GM12878 (cell line): ENCODE data around the gene PHEX. TPM values are rescaled to one million over a fixed set of nuclear protein-coding genes. Genes with fewer than 3 reads are reported as not detected.

Experiments used
- ATAC-seq: fragments of 200-7000 bp; cut with Tn5 transposase; 3 replicates; pipeline ENCODE4 v1.9.1; 2020; ENCODE audit warnings: mild to moderate bottlenecking, moderate library complexity
- BruUV-seq: library from RNA; stranded (reverse); fragments of 400-500 nt; replicated peaks from 2 replicates; lab custom pipeline; 2021; lab: Mats Ljungman, UMichigan
- CTCF ChIA-PET: fragments of 300-600 bp; sonication (Branson Sonifier 250); formaldehyde crosslinking; extraction: SDS; loops from one replicate; lab custom pipeline; 2021; ENCODE audit warnings: inconsistent platforms; lab: Yijun Ruan, JAX
- POLR2A ChIA-PET: fragments of 350-600 bp; formaldehyde crosslinking; extraction: SDS; loops from one replicate; lab custom pipeline; 2021; ENCODE audit warnings: inconsistent platforms; lab: Charles Lee
- RAD21 ChIA-PET: fragments of 300-600 bp; sonication (Branson Sonifier 250); formaldehyde crosslinking; loops from one replicate; lab custom pipeline; 2023; ENCODE audit warnings: antibody characterized with exemption; ENCODE audit not compliant: unreplicated experiment; lab: Charles Lee
- SMC1A ChIA-PET: fragments of 300-600 bp; sonication (Branson Sonifier 250); formaldehyde crosslinking; loops from one replicate; lab custom pipeline; 2023; ENCODE audit not compliant: unreplicated experiment, uncharacterized antibody; lab: Charles Lee
- DNase-seq: peaks from one replicate; pipeline ENCODE4 v3.0.0-alpha.2; 2011; ENCODE audit warnings: low read depth, low spot score
- FAIRE-seq: peaks from 3 replicates; lab custom pipeline; 2011; peaks lifted over from hg19 to GRCh38; lab: Jason Lieb, UNC
- H2AFZ ChIP-seq: 2 replicates; pipeline ENCODE4 v1.6.0; 2011; ENCODE audit warnings: low read depth, low read length, control low read depth; ENCODE audit not compliant: control insufficient read depth
- H3K27ac ChIP-seq: 2 replicates; pipeline ENCODE4 v1.5.1; 2011; ENCODE audit warnings: control low read depth; ENCODE audit not compliant: control insufficient read depth, insufficient read depth
- H3K27me3 ChIP-seq, 2 experiments: replicated peaks in 1 of 2; 2 replicates each; pipeline versions ENCODE4 v1.6.0 to v1.6.1; 2011; ENCODE audit warnings: low read length in 1 of 2; ENCODE audit not compliant: control insufficient read depth in 2 of 2, insufficient read depth in 2 of 2
- H3K36me3 ChIP-seq, 2 experiments: 2 replicates each; pipeline ENCODE4 v1.5.1; 2011; ENCODE audit warnings: low read length in 1 of 2; ENCODE audit not compliant: control insufficient read depth in 2 of 2, insufficient read depth in 2 of 2
- H3K4me1 ChIP-seq: 2 replicates; pipeline ENCODE4 v1.6.1; 2011; ENCODE audit warnings: mild to moderate bottlenecking, low read length, moderate library complexity, mixed read lengths; ENCODE audit not compliant: control insufficient read depth, insufficient read depth
- H3K4me2 ChIP-seq: 2 replicates; pipeline ENCODE4 v1.6.0; 2011; ENCODE audit warnings: control low read depth; ENCODE audit not compliant: control insufficient read depth, insufficient read depth
- H3K4me3 ChIP-seq: fragments of 200-600 bp; sonication (generic); 2 replicates; pipeline ENCODE4 v1.5.1; 2016
- H3K79me2 ChIP-seq: 2 replicates; pipeline ENCODE4 v1.6.0; 2011; ENCODE audit warnings: low read length; ENCODE audit not compliant: control insufficient read depth, insufficient read depth
- H3K9ac ChIP-seq: 2 replicates; pipeline ENCODE4 v1.8.0; 2011; ENCODE audit warnings: low read length, control low read depth, mixed read lengths; ENCODE audit not compliant: control insufficient read depth, insufficient read depth
- H3K9me3 ChIP-seq: replicated peaks from 3 replicates; pipeline ENCODE4 v1.5.1; 2011; ENCODE audit warnings: mild to moderate bottlenecking, low read length; ENCODE audit not compliant: control insufficient read depth, insufficient read depth
- H4K20me1 ChIP-seq: 2 replicates; pipeline ENCODE4 v1.6.0; 2011; ENCODE audit not compliant: control insufficient read depth, insufficient read depth
- BCLAF1 ChIP-seq: fragments of 450-650 bp; IDR thresholded peaks from 2 replicates; pipeline ENCODE4 v1.6.1; 2017; ENCODE audit warnings: antibody characterized with exemption, mild to moderate bottlenecking, moderate library complexity
- KDM1A ChIP-seq: fragments of 200-600 bp; sonication (generic); IDR thresholded peaks from 2 replicates; pipeline ENCODE4 v1.6.1; 2016; ENCODE audit warnings: borderline replicate concordance
- MTA2 ChIP-seq: fragments of 450-650 bp; IDR thresholded peaks from 2 replicates; pipeline ENCODE4 v1.6.1; 2016; ENCODE audit warnings: low read depth, mild to moderate bottlenecking, moderate library complexity
- NFYA ChIP-seq: IDR thresholded peaks from 2 replicates; pipeline ENCODE4 v1.6.1; 2011; ENCODE audit warnings: low read depth, mild to moderate bottlenecking, low read length, improper control_type of control experiment, borderline replicate concordance
- ZNF274 ChIP-seq: IDR thresholded peaks from one replicate; pipeline ENCODE4 v1.8.0; 2011; ENCODE audit not compliant: insufficient read length, insufficient read depth
- WGBS: methylation state at CpG from one replicate; pipeline ENCODE4 v1.1.6; 2016; ENCODE audit warnings: low lambda C conversion rate; ENCODE audit not compliant: insufficient replicate concordance, insufficient coverage; ENCODE audit errors: missing lambda C conversion rate; 5-methylcytosine and 5-hydroxymethylcytosine counted together
- in situ Hi-C: fragments of 300-500 bp; cut with MboI; formaldehyde crosslinking; loops from 9 replicates; pipeline ENCODE4 v1.14.3; 2018; ENCODE audit warnings: mixed read lengths
- intact Hi-C: fragments of 100-400 bp; cut with micrococcal nuclease; formaldehyde crosslinking; loops from one replicate; pipeline ENCODE4 v1.14.2; 2022; ENCODE audit not compliant: unreplicated experiment
- polyA plus RNA-seq, 11 experiments: library from polyadenylated mRNA; depleted of rRNA in 4 of 11; unstranded in 6 of 11; stranded (reverse) in 5 of 11; fragments of >200 nt; fragmentation: Nextera tagmentation in 4 of 11; fragmentation: Illumina TruSeq in 1 of 11; extraction: Ambion mirVana in 4 of 11; extraction: Trizol in 1 of 11; gene quantifications; 1 replicate in 1 of 11; 2 replicates in 10 of 11; pipeline versions ENCODE4 v1.2.1 to v1.2.3, GENCODE V29; 2011 to 2016; ENCODE audit warnings: inconsistent platforms in 2 of 11, missing spikeins in 2 of 11, low read depth in 1 of 11
- total RNA-seq, 4 experiments: library from RNA; depleted of rRNA in 3 of 4; stranded (reverse); fragments of >200 nt in 3 of 4; fragmentation: Illumina TruSeq in 1 of 4; extraction: Trizol in 1 of 4; gene quantifications; 2 replicates each; pipeline versions ENCODE4 v1.2.1 to v1.2.3, GENCODE V29; 2013 to 2021

PHEX gene
- total and polyA plus RNA-seq, 10 of the 15 experiments (the other 5 are each of a cell fraction or from before 2014, with no cell fraction given), result 0.12 to 97.2 (median 0.55) TPM

DNA sequence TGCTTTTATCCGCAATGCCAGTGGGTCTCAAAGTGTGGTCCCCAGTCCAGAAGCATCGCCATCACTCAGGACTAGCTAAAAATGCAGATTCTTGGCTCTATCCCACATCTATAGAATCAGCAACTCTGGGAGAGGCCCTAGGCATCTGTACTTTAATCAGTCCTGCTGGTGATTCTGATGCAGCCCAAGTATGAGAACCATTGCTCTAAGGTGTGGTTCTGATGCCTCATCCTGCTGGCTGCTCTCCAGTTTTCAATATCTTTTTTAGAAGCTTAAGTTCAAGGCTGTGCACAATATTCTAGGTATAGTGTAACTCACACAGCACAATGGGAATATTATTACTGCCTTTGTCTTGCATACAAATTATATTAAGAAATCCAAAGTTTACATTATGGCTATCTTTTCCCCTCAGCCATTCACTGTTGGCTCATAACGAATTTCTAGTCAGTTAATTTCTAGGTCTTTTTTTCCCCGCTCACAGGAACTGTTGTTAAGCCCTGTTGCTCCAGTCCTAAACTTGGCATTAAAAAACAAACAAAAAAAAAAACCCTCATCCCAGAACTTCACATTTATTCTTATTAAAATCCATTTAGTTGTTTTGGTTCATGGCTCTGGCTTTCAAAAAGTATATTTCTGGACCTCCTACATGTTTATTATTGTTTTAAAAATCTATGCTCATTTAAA lies 109.1 kb downstream of the PHEX start:
- Histone ChIP-seq H3K9me3 (no peaks in the 10 kb centered on the region), H3K27me3 (no peaks in the 10 kb centered on the region), H3K27ac (no peak overlapping the region), H2AFZ (no peak overlapping the region), H4K20me1 (no peaks in the 10 kb centered on the region), H3K36me3 (no peaks in the 10 kb centered on the region), H3K4me2 (no peak overlapping the region), H3K4me1 (no peaks in the 10 kb centered on the region), H3K79me2 (no peaks in the 10 kb centered on the region), H3K9ac (no peak overlapping the region), H3K4me3 (no peak overlapping the region)
- SMC1A ChIA-PET, result interaction anchor here (0.7 to 1.2 kb wide), 3 partner anchors 53 to 156 kb away, joined by 3 to 6 read pairs (median 3); no protein-coding TSS in a partner anchor
- POLR2A ChIA-PET, result interaction anchor here (0.6 kb wide), 1 partner anchor 14 kb away, joined by 3 read pairs; no protein-coding TSS in a partner anchor
- intact Hi-C loops (no loop called here), in situ Hi-C loops (no loop called here)
- no TSS peak for BruUV-seq
- FAIRE-seq, result no peak
- ATAC-seq, result no peak
- 32% methylated on average over 4 of the region's 4 CpGs for WGBS
- RAD21 ChIA-PET, result interaction anchor here (0.7 kb wide), 1 partner anchor 55 kb away, joined by 3 read pairs; no protein-coding TSS in a partner anchor
- CTCF ChIA-PET, result interaction anchor here (0.7 to 1.3 kb wide), 4 partner anchors 44 to 324 kb away, joined by 3 to 4 read pairs (median 3); no protein-coding TSS in a partner anchor
- DNase-seq, result no peak
- no peak for TF ChIP-seq BCLAF1
- no peak for TF ChIP-seq ZNF274
- no peak for TF ChIP-seq NFYA
- TF ChIP-seq MTA2, result no peak
- TF ChIP-seq KDM1A, result no peak
